HG02884 (cell line): ENCODE results near the gene CBLL1.

Source experiments
- ATAC-seq: cut with Tn5 transposase; IDR thresholded peaks from one replicate; pipeline ENCODE4 v1.9.1; 2021; ENCODE audit warnings: mild to moderate bottlenecking, moderate library complexity; ENCODE audit not compliant: unreplicated experiment

The CBLL1 gene

DNA sequence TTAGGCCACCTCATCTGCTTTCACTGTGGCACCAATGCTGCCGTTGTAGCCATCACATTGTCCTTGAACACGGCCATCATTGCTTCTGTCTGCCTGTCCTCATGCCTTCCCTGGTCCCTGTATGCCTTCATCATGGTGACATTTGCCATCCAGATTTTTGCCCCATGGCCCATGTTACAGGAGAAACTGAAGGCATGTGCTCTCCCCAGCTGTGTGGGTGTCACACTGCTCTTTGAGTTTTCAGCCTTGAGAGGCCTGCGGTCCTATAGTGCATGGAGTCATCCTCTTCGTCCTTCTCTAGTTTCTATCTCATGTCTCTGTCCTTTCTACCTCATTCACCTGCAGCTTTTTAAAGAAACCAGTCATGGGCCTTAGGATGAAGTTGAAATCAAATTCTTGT is 65.2 kb downstream of the CBLL1 start:
- no peak for ATAC-seq

DNA sequence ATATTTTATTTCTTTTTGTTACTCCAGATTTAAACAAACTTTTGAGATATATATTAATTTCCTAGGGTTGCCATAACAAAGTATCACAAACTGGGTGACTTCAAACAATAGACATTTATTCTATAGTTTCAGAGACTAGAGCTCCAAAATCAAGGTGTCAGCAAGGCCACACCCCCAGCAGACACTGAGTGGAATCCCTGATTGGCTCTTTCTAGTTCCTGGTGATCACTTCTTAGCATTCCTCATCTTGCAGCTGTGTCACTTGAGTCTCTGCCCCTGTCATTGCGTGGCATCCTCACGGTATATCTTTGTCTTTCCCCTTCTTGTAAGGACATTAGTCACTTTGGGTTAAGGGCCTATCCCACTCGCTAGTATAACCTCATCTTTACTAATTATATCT is 66.7 kb downstream of the CBLL1 start:
- ATAC-seq: no peak
